OCI-LY3 (cell line): Measurements from ENCODE around the gene ZNF570.

Experiments
- EZH2phosphoT487 ChIP-seq: fragments of 200-600 bp; shearing (Covaris generic); IDR thresholded peaks from 2 replicates; pipeline ENCODE4 v1.6.1; 2018; ENCODE audit warnings: antibody characterized with exemption, mixed run types, low read depth
- TF ChIP-seq, protein P1 (sequence below): fragments of 200-600, 300-600 bp; sonication (generic); IDR thresholded peaks from 2 replicates; pipeline ENCODE4 v1.5.1; 2014; ENCODE audit warnings: antibody characterized with exemption, low read length, low read depth

DNA sequence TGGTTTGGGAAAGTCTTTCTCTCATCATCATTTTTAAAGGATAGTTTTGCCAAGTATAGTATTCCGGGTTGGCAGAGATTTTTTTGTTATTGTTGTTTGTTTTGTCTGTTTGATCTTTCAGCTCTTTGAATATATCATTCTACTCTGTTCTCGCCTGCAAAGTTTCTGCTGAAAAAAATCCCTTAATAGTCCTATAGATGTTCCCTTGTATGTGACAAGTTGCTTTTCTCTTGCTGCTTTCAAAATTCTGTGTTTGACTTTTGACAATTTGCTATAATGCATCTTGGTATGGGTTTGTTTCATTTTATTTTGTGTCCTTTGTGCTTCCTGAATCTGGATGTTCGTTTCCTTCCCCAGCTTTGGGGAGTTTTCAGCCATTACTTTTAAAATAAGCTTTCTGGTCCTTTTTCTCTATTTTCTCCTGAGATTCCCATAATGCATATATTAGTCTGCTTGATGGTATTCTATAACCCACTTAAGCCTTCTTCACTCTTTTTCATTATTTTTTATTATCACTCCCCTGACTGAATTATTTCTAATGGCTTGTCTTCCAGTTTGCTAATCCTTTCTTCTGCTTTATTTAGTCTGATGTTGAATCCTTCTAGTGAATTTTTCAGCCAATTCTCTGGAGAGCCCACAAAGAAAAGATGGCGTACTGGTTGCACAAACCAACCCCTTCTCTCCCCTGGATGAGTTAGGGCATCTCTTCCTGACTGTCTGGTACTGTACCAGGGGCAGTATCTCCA lies 16.5 kb upstream of the ZNF570 start:
- TF ChIP-seq, protein P1, sequence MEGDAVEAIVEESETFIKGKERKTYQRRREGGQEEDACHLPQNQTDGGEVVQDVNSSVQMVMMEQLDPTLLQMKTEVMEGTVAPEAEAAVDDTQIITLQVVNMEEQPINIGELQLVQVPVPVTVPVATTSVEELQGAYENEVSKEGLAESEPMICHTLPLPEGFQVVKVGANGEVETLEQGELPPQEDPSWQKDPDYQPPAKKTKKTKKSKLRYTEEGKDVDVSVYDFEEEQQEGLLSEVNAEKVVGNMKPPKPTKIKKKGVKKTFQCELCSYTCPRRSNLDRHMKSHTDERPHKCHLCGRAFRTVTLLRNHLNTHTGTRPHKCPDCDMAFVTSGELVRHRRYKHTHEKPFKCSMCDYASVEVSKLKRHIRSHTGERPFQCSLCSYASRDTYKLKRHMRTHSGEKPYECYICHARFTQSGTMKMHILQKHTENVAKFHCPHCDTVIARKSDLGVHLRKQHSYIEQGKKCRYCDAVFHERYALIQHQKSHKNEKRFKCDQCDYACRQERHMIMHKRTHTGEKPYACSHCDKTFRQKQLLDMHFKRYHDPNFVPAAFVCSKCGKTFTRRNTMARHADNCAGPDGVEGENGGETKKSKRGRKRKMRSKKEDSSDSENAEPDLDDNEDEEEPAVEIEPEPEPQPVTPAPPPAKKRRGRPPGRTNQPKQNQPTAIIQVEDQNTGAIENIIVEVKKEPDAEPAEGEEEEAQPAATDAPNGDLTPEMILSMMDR = no peak
- TF ChIP-seq EZH2phosphoT487 = no peak
